Lung (tissue), 16 donors: ENCODE results near the gene SLC17A5. TPM values are rescaled to one million over a fixed set of nuclear protein-coding genes. Genes with fewer than 3 reads are reported as not detected.

Experiments
- ATAC-seq: fragments of 200-7000 bp; cut with Tn5 transposase; one replicate; pipeline ENCODE4 v1.9.1; 2020; ENCODE audit warnings: moderate number of reproducible peaks; ENCODE audit not compliant: insufficient read depth, low FRiP score
- DNase-seq, 3 donors: peaks; one replicate each; pipeline ENCODE4 v3.0.0-alpha.2; 2013 to 2017
- H3K27ac ChIP-seq, 2 donors: one replicate each; pipeline ENCODE4 v1.5.1; 2013; ENCODE audit warnings: mild to moderate bottlenecking in 2 of 2, moderate library complexity in 2 of 2, control low read depth in 1 of 2, inconsistent platforms in 1 of 2, low read depth in 1 of 2, low read length in 1 of 2
- H3K27me3 ChIP-seq, 3 donors: one replicate each; pipeline ENCODE4 v1.5.1; 2013; ENCODE audit warnings: low read length in 2 of 3; ENCODE audit not compliant: control insufficient read depth in 3 of 3, insufficient read depth in 3 of 3
- H3K36me3 ChIP-seq, 4 donors: one replicate each; pipeline ENCODE4 v1.5.1; 2013; ENCODE audit warnings: low read length in 4 of 4, mild to moderate bottlenecking in 1 of 4, moderate library complexity in 1 of 4; ENCODE audit not compliant: control insufficient read depth in 4 of 4, insufficient read depth in 4 of 4
- H3K4me1 ChIP-seq, 5 donors: one replicate each; pipeline ENCODE4 v1.5.1; 2013; ENCODE audit warnings: low read length in 5 of 5, mild to moderate bottlenecking in 2 of 5, moderate library complexity in 1 of 5; ENCODE audit not compliant: control insufficient read depth in 5 of 5, insufficient read depth in 5 of 5
- H3K4me3 ChIP-seq: one replicate; pipeline ENCODE4 v1.5.1; 2013; ENCODE audit warnings: mild to moderate bottlenecking, control low read depth, moderate library complexity
- H3K9ac ChIP-seq, 2 donors: one replicate each; pipeline ENCODE4 v1.5.1; 2013; ENCODE audit warnings: low read length in 2 of 2, control low read depth in 1 of 2; ENCODE audit not compliant: insufficient read depth in 1 of 2
- H3K9me3 ChIP-seq, 4 donors: one replicate each; pipeline ENCODE4 v1.5.1; 2013; ENCODE audit warnings: low read length in 3 of 4, mild to moderate bottlenecking in 1 of 4, moderate library complexity in 1 of 4; ENCODE audit not compliant: control insufficient read depth in 4 of 4, insufficient read depth in 3 of 4
- WGBS, 2 donors: extraction: QIAGEN DNeasy Blood & Tissue Kit; methylation state at CpG; one replicate each; pipeline ENCODE4 v1.1.7; 2013; 5-methylcytosine and 5-hydroxymethylcytosine counted together
- long read RNA-seq, 5 donors: transcript quantifications; one replicate each; lab custom pipeline, GENCODE V29; 2026
- polyA plus RNA-seq, 2 donors: library from polyadenylated mRNA; stranded (reverse); fragments of 200-250 nt; gene quantifications; one replicate each; pipeline ENCODE4 v1.2.1, GENCODE V29; 2013
- total RNA-seq, 2 donors: library from RNA; depleted of rRNA in 1 of 2; stranded (reverse); fragments of >200 nt in 1 of 2; gene quantifications; one replicate each; pipeline ENCODE4 v1.2.1, GENCODE V29; 2014 to 2021
- TF ChIP-seq, protein P1 (sequence below): IDR thresholded peaks from 2 replicates; pipeline ENCODE4 v1.5.1; 2012; ENCODE audit warnings: mild to moderate bottlenecking; ENCODE audit errors: control extremely low read depth, extremely low read depth
- donor health status: control.
- donor health status: control.
- donor health status: Bipolar disorder and iron deficiency.
- donor health status: healthy.
- donor health status: DM: yes; HTN: yes; CAD: no.

SLC17A5 gene, protein sequence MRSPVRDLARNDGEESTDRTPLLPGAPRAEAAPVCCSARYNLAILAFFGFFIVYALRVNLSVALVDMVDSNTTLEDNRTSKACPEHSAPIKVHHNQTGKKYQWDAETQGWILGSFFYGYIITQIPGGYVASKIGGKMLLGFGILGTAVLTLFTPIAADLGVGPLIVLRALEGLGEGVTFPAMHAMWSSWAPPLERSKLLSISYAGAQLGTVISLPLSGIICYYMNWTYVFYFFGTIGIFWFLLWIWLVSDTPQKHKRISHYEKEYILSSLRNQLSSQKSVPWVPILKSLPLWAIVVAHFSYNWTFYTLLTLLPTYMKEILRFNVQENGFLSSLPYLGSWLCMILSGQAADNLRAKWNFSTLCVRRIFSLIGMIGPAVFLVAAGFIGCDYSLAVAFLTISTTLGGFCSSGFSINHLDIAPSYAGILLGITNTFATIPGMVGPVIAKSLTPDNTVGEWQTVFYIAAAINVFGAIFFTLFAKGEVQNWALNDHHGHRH
- 10 to 100 TPM; 19.2 to 19.9 TPM for total RNA-seq
- polyA plus RNA-seq, result 10 to 100 TPM in 1 of 2 donors, 1 to 10 TPM in 1; 5.5 to 17.0 TPM
- long read RNA-seq, donor 1, result 0 reads
- long read RNA-seq, donor 2, partial matches to known transcripts, result 0 of 2 reads
- long read RNA-seq, donor 2, other reads (novel, unspliced or antisense), result 0 of 2 reads
- long read RNA-seq, donor 3, partial matches to known transcripts, result 0 of 3 reads
- long read RNA-seq, donor 3, other reads (novel, unspliced or antisense), result 0 of 3 reads
- long read RNA-seq, donor 4, partial matches to known transcripts, result 0 of 1 reads
- long read RNA-seq, donor 4, other reads (novel, unspliced or antisense), result 0 of 1 reads
- long read RNA-seq, donor 5, transcript SLC17A5-201 (11 exons, 3,455 nt), result major isoform, 6 of 6 reads
- long read RNA-seq, donor 5, partial matches to known transcripts, result 0 of 6 reads
- long read RNA-seq, donor 5, other reads (novel, unspliced or antisense), result 0 of 6 reads

DNA sequence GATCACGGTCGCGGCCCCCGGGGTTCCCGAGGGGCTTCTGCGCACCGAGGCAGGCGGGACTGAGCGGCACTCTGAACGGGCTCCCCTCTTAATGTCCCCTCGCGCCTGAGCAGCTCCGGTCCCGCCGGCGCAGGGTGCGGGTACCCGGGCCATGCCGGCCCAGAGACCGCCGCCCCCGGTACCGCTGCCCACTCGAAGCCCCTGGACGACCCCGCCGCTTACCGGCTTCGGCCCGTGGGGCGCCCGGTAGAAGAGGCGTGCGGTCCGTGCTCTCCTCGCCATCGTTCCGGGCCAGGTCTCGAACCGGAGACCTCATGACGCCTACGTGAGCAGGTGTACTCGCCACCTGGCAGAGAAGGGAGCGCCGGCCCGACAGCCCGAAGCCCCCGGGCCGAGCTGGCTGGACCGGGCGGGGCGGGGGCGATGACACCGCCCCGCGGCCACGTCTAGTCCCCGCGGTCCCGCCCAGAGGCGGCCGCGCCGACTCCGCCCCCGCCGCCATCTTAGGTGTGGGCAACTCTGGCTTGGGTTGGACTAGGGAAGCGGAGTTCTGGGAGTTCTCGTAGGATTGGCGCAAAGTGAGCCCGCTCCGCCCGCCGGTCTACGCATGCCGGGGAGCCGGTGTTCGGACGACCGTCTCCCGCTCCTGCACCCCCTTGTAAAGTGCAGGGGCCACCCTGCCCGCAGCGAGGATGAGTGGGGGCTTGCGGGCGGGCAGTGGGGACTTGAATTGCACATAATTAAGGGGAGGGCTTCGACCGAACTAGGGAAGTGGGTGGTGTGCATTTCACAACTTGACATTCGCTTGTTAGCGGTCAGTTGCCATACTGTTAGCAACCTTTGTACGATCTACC, at the start of gene SLC17A5:
Gene SLC17A5, minus strand, starts transcription at position 422 of the 854 bp plus-strand sequence. Its CDS starts 106 bp downstream, at position 316.
- Histone ChIP-seq H3K36me3 (peaks cover 0 to 3% (median 0%) of the 10 kb centered on the region in 4 donors), H3K4me1 (peaks cover 0 to 9% (median 3%) of the 10 kb centered on the region in 5 donors), H3K27ac (peak within 1 kb of the TSS; percentile 97 to 99), H3K9ac (peak within 1 kb of the TSS; percentile 50 to 81), H3K4me3 (peak within 1 kb of the TSS; percentile 100), H3K27me3 (no peaks in the 10 kb centered on the region), H3K9me3 (no peaks in the 10 kb centered on the region)
- WGBS, 2 donors, result 0 to 1% methylated on average over 71 to 90 of the region's 90 CpGs
- TF ChIP-seq, protein P1, sequence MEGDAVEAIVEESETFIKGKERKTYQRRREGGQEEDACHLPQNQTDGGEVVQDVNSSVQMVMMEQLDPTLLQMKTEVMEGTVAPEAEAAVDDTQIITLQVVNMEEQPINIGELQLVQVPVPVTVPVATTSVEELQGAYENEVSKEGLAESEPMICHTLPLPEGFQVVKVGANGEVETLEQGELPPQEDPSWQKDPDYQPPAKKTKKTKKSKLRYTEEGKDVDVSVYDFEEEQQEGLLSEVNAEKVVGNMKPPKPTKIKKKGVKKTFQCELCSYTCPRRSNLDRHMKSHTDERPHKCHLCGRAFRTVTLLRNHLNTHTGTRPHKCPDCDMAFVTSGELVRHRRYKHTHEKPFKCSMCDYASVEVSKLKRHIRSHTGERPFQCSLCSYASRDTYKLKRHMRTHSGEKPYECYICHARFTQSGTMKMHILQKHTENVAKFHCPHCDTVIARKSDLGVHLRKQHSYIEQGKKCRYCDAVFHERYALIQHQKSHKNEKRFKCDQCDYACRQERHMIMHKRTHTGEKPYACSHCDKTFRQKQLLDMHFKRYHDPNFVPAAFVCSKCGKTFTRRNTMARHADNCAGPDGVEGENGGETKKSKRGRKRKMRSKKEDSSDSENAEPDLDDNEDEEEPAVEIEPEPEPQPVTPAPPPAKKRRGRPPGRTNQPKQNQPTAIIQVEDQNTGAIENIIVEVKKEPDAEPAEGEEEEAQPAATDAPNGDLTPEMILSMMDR, result no peak
- ATAC-seq, result peak; percentile 99
- peak; percentile 94 to 95 (median 94) for DNase-seq

DNA sequence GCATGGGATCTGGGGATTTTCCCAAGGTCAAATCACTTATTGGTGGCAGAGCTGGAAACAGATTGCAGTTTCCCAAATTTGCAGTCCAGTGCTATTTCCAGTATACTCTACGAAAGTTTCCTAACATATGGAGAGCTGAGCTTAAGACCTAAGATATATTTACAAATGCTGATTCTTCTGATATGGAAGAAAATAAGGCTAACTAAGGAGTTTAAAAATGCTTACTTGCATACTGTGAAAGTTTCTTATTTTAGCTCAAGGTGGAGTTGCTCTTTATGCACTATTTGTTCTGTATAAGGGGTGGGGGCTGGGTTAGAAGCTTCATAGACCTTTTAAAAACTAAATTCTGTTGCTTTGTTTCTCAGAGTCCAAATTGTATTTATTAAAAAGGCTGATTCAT, 49.7 kb upstream of the SLC17A5 start:
- ATAC-seq, result no peak
- H3K9ac ChIP-seq, result no peak overlapping the region

DNA sequence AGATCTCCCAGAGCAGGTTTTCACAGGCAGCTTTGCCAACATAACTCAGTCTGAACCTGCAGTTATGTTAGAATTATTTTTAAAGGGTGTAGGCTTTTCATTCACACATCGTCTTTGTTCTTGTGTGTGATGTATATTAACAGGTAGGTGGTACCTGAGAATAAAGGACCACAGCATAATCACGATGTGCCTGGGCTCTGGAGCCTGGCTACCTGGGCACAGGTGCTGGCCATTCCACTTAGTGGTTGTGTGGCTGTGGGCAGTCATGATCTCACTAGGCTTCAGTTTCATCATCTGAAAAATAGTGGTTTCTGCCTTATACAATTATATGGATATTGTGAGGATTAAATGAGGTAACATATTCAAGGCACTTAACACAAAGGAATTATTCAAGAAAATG, 48.7 kb upstream of the SLC17A5 start:
- H3K4me1 ChIP-seq, result peaks cover 0 to 6% (median 0%) of the 10 kb centered on the region in 5 donors
- TF ChIP-seq, protein P1, result no peak
- no peak for ATAC-seq
- peaks cover 0 to 6% (median 3%) of the 10 kb centered on the region in 4 donors for H3K36me3 ChIP-seq
- no peak overlapping the region for H3K27ac ChIP-seq
- no peaks in the 10 kb centered on the region for H3K9me3 ChIP-seq
- DNase-seq, result no peak
- no peak overlapping the region for H3K4me3 ChIP-seq
- WGBS, 2 donors, result 87 to 89% methylated on average over 2 of the region's 2 CpGs
- no peaks in the 10 kb centered on the region for H3K27me3 ChIP-seq
- H3K9ac ChIP-seq, result no peak overlapping the region

More for the DNA sequence above, 49.7 kb upstream of the SLC17A5 start:
- Histone ChIP-seq H3K9me3 (no peaks in the 10 kb centered on the region), H3K4me3 (no peak overlapping the region), H3K27ac (no peak overlapping the region), H3K27me3 (no peaks in the 10 kb centered on the region), H3K36me3 (peaks cover 0 to 6% (median 3%) of the 10 kb centered on the region in 4 donors), H3K4me1 (peaks cover 0 to 6% (median 0%) of the 10 kb centered on the region in 5 donors)
- DNase-seq, result no peak
- TF ChIP-seq, protein P1, result no peak
- WGBS, 2 donors, result 85 to 86% methylated on average over 1 of the region's 1 CpG
